SIG-M5 treated with dmso at 0.1 percent for 504 hours (cell line): ENCODE data around the gene MYO1D.
A peak's percentile ranks its signal among the peaks of the same experiment; 100 is the strongest.

Experiments
- DNase-seq: peaks from one replicate; lab custom pipeline; 2025; ENCODE audit not compliant: unreplicated experiment; lab: John Stamatoyannopoulos, UW

MYO1D gene

GRCh38 chr17:32444301-32445073 lies 432.4 kb downstream of the MYO1D start, which contains the start of gene PSMD11:
Gene PSMD11 (plus strand): TSS chr17:32444510. CDS start chr17:32444524, 14 bp downstream.
- peak; percentile 95 for DNase-seq

DNA sequence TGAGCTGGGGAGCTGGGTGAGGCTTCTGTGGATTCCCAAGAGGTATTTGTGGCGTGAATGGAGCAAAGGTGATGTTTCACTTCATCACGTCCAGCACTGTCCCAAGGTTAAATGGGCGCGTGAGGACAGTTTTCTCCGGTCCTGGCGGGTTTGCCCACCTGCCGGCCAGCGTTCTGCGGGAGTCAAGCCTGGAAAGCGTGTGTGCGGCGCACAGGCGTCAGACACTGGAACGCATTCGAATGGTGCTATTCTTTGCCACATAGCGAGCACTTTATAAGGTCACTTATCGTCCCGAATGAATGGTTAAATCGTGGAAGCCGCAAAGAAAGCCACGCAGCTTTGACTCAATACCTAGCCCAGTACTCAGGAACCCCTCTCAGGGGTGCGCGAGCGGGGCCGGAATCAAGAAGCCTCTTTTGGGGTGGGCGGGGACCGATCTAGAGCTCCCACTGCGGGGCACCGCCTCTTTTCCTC lies 433.1 kb downstream of the MYO1D start:
- no peak for DNase-seq
